BE2C (cell line): ENCODE data around the gene PKIG.

Experiments
- DNase-seq: peaks from one replicate; pipeline ENCODE4 v3.0.0-alpha.2; 2020
- H3K27me3 ChIP-seq: fragments of 250-450 bp; sonication (Bioruptor Pico); 2 replicates; pipeline ENCODE4 v1.5.1; 2020; ENCODE audit warnings: mild to moderate bottlenecking
- H3K36me3 ChIP-seq: fragments of 250-450 bp; sonication (Bioruptor Pico); 2 replicates; pipeline ENCODE4 v1.5.1; 2020; ENCODE audit warnings: mild to moderate bottlenecking
- H3K4me1 ChIP-seq: fragments of 250-450 bp; sonication (Bioruptor Pico); 2 replicates; pipeline ENCODE4 v1.5.1; 2020
- H3K4me3 ChIP-seq: 2 replicates; pipeline ENCODE4 v1.5.1; 2011; ENCODE audit warnings: low read depth, low read length
- H3K9me3 ChIP-seq: fragments of 250-450 bp; sonication (Bioruptor Pico); 2 replicates; pipeline ENCODE4 v1.5.1; 2020
- CTCF ChIP-seq: IDR thresholded peaks from 2 replicates; pipeline ENCODE4 v1.5.1; 2012; ENCODE audit warnings: mild to moderate bottlenecking, low read depth, low read length

The PKIG gene

GRCh38 chr20:44609516-44610312 lies 27.3 kb downstream of the PKIG start:
- H3K4me1 ChIP-seq = no peaks in the 10 kb centered on the region
- peak; percentile 89 for DNase-seq
- H3K9me3 ChIP-seq = no peaks in the 10 kb centered on the region
- peak overlapping the region; percentile 34 for H3K4me3 ChIP-seq
- H3K27me3 ChIP-seq = no peaks in the 10 kb centered on the region
- H3K36me3 ChIP-seq = no peaks in the 10 kb centered on the region
- TF ChIP-seq CTCF = peak; percentile 98

GRCh38 chr20:44610313-44610962 lies 28.1 kb downstream of the PKIG start:
- Histone ChIP-seq H3K27me3 (no peaks in the 10 kb centered on the region), H3K9me3 (no peaks in the 10 kb centered on the region), H3K4me3 (no peak overlapping the region), H3K4me1 (no peaks in the 10 kb centered on the region), H3K36me3 (no peaks in the 10 kb centered on the region)
- DNase-seq = no peak
- no peak for TF ChIP-seq CTCF

- Histone ChIP-seq H3K4me3 (no peak overlapping the region), H3K9me3 (no peaks in the 10 kb centered on the region), H3K27me3 (no peaks in the 10 kb centered on the region), H3K36me3 (no peaks in the 10 kb centered on the region), H3K4me1 (no peaks in the 10 kb centered on the region)
- TF ChIP-seq CTCF = no peak
- no peak for DNase-seq
These were observed 31.2 kb downstream of the PKIG start for GRCh38 chr20:44613575-44613974.

- TF ChIP-seq CTCF = no peak
- DNase-seq = no peak
- H3K4me1 ChIP-seq = no peaks in the 10 kb centered on the region
- no peaks in the 10 kb centered on the region for H3K9me3 ChIP-seq
- no peaks in the 10 kb centered on the region for H3K27me3 ChIP-seq
- H3K4me3 ChIP-seq = no peak overlapping the region
- no peaks in the 10 kb centered on the region for H3K36me3 ChIP-seq
These were observed 32.1 kb downstream of the PKIG start for GRCh38 chr20:44614525-44614924.

- no peaks in the 10 kb centered on the region for H3K27me3 ChIP-seq
- TF ChIP-seq CTCF = no peak
- H3K9me3 ChIP-seq = no peaks in the 10 kb centered on the region
- H3K4me1 ChIP-seq = no peaks in the 10 kb centered on the region
- DNase-seq = no peak
- H3K36me3 ChIP-seq = no peaks in the 10 kb centered on the region
- no peak overlapping the region for H3K4me3 ChIP-seq
These were observed 32.9 kb downstream of the PKIG start for GRCh38 chr20:44615169-44615791.
